Dermis microvascular lymphatic vessel endothelial cell (primary cell): ENCODE data around the gene ERO1B. TPM values are rescaled to one million over a fixed set of nuclear protein-coding genes. Genes with fewer than 3 reads are reported as not detected.
"Not testable (repeated sequence)": the region's sequence is repeated elsewhere in the genome, so short reads cannot be mapped to it uniquely, and the experiment has no call there.

ENCODE experiments used
- DNase-seq, 2 donors: peaks; one replicate each; pipeline versions ENCODE4 v3.0.0 to v3.0.0-alpha.2; 2010; ENCODE audit warnings: low read depth in 2 of 2
- total RNA-seq: library from RNA; depleted of rRNA; stranded (reverse); fragments of >200 nt; gene quantifications from 2 replicates; pipeline ENCODE4 v1.2.1, GENCODE V29; 2014

Gene ERO1B
- total RNA-seq, 1 donor from 2014 or later, result 4.0 TPM

DNA sequence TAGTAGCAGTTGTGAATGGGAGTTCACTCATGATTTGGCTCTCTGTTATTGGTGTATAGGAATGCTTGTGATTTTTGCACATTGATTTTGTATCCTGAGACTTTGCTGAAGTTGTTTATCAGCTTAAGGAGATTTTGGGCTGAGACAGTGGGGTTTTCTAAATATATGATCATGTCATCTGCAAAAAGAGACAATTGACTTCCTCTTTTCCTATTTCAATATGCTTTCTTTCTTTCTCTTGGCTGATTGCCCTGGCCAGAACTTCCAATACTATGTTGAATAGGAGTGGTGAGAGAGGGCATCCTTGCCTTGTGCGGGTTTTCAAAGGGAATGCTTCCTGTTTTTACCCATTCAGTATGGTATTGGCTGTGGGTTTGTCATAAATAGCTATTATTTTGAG is 93.7 kb downstream of the ERO1B start:
- peak in 1 of 2 donors; percentile 29 for DNase-seq

DNA sequence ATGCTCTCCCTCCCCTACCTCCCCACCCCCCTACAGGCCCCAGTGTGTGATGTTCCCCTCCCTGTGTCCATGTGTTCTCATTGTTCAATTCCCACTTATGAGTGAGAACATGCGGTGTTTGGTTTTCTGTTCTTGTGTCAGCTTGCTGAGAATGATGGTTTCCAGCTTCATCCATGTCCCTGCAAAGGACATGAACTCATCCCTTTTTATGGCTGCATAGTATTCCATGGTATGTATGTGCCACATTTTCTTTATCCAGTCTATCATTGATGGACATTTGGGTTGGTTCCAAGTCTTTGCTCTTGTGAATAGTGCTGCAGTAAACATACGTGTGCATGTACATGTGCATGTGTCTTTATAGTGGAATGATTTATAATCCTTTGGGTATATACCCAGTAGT is 95.3 kb downstream of the ERO1B start:
- DNase-seq, result not testable (repeated sequence)

DNA sequence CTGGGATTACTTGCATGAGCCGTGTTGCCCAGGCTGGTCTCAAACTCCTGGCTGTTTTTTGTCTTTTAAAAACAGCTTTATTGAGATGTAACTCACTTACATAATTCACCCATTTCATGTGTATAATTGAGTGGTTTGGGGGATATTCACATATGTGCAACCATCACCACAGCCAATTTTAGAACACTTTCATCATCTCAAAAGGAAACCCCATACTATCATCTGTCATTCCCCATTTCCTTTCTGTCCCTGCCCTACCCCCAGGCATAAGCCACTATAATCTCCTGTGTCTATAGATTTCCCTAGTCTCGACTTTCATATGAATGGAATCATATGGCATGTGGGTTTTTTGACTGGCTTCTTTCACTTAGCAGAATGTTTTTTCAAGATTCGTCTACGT is 96.1 kb downstream of the ERO1B start:
- no peak for DNase-seq

DNA sequence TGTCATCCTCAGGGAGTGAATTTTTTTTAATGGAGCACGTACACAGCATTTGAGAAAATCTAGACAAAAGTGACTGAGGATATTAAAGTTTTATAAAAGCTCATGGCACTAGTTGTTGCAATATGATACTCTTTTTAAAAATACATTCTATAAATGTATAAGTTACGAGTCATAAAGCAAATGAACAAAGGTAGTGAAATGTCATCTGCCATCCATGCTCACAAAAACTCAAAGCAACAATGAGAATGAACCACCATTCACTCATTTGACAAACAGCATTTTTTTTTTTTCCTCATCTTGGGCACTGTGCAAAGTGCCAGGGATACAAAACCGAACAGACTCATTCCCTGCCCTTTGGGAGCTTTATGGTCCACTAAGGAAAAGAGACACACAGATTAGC is 100.7 kb downstream of the ERO1B start:
- no peak for DNase-seq

DNA sequence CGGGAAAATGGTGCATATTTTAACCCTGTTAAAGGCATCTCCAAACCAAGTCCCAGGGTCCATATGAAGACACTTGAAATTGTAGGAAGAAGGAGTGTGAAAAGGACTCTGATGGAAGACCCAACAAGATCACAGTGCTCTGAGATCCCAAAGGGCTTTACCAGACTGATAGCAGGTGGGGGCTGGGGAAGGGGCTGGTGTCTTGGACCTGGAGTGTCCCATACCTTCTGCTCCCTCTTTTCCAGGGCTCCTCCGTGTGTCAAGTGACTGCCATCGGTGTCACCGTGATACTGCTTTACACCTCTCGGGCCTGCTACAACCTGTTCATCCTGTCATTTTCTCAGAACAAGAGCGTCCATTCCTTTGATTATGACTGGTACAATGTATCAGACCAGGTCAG is 102.1 kb downstream of the ERO1B start:
- DNase-seq, result no peak

DNA sequence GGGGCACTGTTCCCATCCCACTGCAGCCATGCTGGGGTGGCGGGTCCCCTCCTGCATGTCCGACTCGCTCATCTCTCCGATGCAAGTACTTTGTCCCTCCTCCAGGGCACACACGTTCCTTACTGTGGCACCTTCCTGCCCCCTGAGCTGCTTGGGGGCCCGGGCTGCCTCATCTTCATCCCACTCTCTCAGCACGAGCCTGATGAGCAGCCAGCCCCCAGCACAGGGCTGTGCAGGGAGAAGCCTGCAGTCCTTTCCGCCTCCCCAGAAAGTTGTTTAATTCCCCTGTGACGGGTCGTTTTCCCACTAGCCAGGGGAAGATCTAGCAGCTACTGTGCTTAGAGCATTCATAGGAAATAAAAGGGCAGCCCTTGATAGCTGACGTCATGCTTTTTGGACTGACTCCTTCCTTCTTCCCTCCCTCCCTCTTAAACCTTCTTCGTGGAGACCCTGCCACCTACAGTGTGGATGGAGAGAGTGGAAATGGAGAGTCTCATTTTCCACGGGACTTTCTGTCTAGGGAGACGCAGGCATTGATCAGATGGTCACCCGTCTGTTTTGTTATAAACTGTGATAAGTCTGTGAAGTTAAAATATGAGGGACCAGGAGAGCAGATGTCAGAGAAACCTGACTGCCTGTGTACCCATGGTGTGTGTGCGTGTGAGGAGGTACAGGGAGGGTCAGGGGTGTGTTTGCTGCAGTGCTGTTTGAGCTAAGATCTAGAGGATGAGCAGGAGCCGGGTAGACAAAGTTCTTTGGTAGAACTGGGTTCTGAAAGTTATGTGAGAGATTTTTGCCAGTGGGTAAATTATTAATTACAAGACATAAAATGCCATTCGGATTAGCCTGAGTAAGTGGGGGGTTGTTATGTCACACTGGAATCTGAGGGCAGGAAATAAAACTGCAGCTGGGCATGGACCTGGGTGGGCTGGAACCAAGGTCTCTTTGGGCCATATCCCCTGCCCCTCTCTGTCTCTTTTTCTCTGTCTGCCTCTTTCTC is 105.1 kb downstream of the ERO1B start:
- DNase-seq, result no peak

DNA sequence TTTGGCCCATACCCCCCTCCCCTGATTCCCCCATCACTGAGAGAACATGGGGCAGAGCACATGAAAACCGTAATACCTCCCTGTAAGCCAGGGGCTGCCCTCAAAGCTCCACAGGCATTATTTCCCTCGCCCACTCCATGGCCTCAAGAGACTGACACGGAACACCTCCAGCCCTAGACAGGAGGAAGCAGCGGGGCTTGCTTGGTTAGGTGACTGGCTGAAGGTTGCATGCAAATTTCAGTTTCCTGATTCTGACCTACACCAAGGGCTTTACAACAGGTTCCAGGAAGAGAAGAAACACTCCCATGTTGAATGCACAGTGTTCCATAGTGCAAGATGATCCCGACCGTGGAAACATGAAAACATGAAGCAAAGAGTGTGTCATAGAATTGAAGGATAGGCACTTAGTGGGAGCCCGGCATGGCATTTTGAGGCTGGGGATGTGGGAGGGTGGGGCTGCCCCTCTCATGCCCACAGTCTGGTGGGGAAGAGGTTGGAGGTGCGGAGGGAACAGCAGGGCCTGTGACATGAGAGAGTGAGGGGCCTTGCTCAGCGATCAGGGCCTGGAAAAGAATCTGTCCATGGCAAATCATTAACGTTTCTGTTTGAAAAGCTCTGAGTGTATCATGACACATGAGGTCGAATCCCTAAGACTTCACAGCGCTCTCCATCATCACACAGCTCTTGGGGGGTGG is 106.0 kb downstream of the ERO1B start:
- no peak for DNase-seq

DNA sequence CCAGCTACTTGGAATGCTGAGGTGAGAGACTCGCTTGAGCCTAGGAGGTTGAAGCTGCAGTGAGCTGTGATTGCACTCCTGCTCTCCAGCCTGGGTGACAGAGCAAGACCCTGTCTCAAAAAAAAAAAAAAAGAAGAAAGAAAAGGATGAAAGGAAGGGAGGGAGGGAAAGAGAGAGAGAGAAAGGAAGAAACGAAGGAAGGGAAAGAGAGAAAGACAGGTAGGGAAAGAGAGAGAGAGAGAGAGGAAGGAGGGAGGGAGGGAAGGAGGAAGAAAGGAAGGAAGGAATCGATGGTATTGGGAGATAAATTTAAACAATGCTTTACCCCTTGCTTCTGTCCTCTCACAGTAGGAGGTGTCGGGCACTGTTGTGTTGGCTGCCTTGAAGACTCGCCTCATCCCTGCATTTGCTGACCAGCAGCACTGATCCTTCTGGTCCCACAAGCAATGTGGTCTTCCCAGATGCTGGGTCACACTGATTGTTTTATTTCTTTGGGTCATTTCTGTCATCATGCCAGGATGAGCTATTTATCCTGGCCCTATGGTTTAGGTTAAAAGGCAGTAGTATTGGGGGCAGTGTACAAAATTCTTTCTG is 108.5 kb downstream of the ERO1B start:
- no peak for DNase-seq

DNA sequence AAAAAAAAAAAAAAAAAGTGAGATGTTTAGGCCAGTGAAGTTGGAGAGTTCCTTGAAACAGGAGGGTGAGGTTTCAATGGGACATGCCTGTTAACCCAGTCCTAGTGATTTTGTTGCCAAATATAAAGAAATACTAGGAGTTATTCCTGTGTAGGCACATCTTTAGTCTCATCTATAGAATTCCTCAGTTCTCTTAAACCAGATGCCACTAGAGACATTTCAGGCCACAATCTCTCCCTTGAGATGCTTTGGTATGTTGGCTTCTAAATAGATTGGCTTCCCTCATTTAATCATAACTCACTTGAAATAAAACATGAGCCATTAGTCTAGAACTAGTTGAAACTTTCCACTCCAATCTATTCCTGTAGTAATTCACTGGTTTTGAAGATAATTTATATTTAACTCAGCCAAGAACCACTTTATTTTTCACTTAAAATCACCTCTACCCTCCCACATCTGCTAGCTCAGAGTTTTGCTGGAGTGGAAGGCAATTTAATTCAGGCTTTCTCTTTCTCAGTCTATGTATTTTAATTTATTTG is 109.6 kb downstream of the ERO1B start:
- no peak for DNase-seq

DNA sequence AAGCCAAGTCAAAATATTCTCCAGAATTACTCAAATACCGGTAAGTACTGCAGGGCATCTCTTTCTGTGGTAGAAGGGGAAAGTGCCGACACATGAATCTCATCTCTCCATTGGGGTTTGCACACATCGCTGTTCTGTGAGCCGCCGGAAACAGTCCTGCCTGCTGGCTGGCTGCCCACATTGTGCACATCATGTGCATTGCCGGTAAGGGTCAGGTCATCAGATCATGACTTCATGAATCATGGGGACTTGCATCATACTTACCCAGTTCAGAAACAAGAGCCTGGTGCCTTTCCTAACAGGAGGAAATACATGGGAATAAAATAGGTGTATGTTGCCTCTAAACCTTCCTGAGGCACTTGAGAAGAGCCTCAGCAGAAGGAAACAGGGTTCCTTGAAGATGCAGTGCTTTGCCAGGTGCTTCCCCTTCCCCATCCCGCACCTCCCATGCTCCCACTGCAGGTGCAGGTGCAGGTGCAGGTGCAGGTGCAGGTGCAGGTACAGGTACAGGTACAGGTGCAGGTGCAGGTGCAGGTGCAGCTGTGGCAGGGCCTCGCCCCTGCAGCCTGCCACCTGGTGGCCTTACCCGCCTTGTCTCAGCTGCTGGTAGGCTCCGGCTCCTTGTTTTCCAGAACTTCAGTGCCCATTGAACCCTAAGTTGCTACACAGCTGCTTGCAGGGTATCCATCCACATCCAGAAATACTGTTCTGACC is 112.9 kb downstream of the ERO1B start:
- peak; percentile 93 to 96 for DNase-seq

DNA sequence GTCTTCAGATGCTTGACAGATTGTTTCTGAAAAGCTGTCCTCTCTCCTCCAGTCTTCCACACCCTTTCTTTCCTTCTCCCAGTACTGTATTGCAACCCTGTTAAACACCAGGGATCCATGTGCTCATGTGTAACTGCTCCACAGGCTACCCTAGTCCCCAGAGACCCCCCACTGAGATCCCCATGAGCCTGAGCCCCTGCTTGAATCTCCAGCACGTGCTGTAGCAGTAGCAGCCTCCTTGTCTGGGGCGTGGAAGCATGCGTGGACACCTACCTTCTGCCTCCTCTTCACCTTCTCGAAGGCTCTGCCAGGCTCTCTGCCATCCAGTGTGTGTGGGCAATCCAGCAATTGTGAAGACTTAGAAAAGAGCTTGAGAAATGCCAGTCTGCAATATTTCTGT is 114.2 kb downstream of the ERO1B start:
- no peak for DNase-seq

DNA sequence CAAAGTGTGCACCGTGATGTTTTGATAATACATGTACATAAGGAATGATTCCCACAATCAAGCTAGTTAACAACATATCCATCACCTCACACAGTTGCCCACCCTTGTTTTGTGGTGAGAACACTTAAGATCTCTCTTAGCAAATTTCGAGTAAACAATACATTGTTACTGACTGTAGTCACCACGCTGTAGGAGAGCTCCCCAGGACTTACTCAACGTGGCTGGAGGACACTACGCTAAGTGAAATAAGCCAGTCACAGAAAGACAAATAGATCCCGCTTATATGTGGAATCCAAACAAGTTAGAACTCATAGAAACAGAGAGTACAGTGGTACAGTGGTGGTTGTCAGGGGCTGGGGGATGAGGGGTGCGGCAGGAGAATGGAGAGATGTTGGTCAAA is 114.6 kb downstream of the ERO1B start:
- no peak for DNase-seq

DNA sequence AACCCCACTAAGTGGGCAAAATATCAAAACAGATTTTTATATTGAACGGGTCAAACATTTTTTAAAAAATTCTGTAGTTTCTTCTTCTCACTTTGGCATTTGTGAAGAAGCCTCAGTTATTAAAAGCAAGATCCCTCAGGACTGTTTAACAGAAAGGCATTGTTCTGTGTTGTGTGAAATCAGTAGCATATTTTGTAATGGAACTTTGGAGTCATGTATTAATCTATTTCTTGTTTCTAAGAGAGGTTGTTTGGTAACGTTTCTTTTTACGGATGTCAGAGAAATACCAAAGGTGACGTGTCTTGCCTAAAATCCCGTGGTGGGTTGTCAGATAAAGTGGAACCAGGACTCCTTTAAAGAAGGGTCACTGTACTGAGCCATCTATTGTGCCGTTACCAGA is 115.7 kb downstream of the ERO1B start:
- no peak for DNase-seq

Other genes starting within 250 kb of the ERO1B start
- 175 and 328 TPM in 2 replicates for gene NID1, start 216.9 kb downstream of the ERO1B start, total RNA-seq
- 4.9 and 10.0 TPM in 2 replicates for gene GPR137B, start 139.4 kb downstream of the ERO1B start, total RNA-seq
- under 0.01 TPM in 2 replicates for gene EDARADD, start 112.3 kb upstream of the ERO1B start, total RNA-seq
- 127 and 184 TPM in 2 replicates for gene LGALS8, start 242.0 kb upstream of the ERO1B start, total RNA-seq